ENCODE measurements around the gene BSND.

The BSND gene

DNA sequence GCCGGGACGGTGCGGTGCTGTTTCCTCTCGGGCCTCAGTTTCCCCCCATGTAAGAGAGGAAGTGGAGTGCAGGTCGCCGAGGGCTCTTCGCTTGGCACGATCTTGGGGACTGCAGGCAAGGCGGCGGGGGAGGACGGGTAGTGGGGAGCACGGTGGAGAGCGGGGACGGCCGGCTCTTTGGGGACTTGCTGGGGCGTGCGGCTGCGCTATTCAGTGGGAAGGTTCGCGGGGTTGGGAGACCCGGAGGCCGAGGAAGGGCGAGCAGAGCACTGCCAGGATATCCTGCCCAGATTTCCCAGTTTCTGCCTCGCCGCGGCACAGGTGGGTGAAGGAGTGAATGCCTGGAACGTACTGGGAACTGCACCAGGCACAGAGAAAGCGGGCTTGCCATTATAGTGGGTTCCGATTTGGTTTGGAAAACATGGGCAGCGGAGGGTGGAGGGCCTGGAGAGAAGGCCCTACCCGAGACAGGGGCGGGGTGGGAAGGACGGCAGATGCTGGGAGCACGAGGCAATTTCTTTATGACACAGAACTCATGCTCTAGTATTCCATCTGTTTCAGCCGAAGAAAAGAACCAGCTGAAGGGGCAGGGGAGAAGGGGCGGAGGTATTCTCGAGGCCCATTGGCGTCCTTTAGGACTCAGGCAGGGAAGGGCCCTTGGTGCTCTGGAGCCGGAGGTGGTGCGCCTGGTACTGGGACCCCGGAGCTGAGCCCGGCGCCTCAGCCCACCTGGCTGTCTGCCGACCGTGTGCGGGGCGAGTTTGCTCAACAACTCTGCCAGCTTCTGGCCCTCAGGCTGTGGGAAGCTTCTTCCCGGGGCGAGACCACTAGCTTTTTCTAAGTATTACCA, 41.6 kb downstream of the BSND start:
- Histone ChIP-seq H3K4me1 (ENCODE audit: insufficient read depth, low read length, severe bottlenecking) (no peaks in the 10 kb centered on the region), H3K4me2 (ENCODE audit: low read length) (no peak overlapping the region), H3F3A (ENCODE audit: insufficient read depth, low read length) (no peaks in the 10 kb centered on the region), H3K36me3 (ENCODE audit: insufficient read depth, low read length) (no peaks in the 10 kb centered on the region), H3K79me2 (ENCODE audit: insufficient read depth, low read length) (no peaks in the 10 kb centered on the region), H3K9me3 (ENCODE audit: low read length) (no peaks in the 10 kb centered on the region), H2AFZ (ENCODE audit: low read length) (no peak overlapping the region), H3K9ac (ENCODE audit: low read length) (no peak overlapping the region), H3K9me2 (ENCODE audit: low read depth, low read length) (no peaks in the 10 kb centered on the region), H3K27me3 (ENCODE audit: insufficient read depth, low read length) (no peaks in the 10 kb centered on the region), H4K20me1 (ENCODE audit: insufficient read depth, low read length) (no peaks in the 10 kb centered on the region), H3K4me3 (ENCODE audit: low read depth, low read length, poor library complexity, severe bottlenecking) (no peak overlapping the region), H3K27ac (ENCODE audit: low read depth, low read length, poor library complexity, severe bottlenecking) (no peak overlapping the region)
- TF ChIP-seq, protein P1, sequence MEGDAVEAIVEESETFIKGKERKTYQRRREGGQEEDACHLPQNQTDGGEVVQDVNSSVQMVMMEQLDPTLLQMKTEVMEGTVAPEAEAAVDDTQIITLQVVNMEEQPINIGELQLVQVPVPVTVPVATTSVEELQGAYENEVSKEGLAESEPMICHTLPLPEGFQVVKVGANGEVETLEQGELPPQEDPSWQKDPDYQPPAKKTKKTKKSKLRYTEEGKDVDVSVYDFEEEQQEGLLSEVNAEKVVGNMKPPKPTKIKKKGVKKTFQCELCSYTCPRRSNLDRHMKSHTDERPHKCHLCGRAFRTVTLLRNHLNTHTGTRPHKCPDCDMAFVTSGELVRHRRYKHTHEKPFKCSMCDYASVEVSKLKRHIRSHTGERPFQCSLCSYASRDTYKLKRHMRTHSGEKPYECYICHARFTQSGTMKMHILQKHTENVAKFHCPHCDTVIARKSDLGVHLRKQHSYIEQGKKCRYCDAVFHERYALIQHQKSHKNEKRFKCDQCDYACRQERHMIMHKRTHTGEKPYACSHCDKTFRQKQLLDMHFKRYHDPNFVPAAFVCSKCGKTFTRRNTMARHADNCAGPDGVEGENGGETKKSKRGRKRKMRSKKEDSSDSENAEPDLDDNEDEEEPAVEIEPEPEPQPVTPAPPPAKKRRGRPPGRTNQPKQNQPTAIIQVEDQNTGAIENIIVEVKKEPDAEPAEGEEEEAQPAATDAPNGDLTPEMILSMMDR (IDR thresholded peaks at IDR 0.05; ENCODE audit: low read length) = no peak
- no peak for TF ChIP-seq EZH2 (IDR thresholded peaks at IDR 0.05; ENCODE audit: borderline replicate concordance, low read length)

DNA sequence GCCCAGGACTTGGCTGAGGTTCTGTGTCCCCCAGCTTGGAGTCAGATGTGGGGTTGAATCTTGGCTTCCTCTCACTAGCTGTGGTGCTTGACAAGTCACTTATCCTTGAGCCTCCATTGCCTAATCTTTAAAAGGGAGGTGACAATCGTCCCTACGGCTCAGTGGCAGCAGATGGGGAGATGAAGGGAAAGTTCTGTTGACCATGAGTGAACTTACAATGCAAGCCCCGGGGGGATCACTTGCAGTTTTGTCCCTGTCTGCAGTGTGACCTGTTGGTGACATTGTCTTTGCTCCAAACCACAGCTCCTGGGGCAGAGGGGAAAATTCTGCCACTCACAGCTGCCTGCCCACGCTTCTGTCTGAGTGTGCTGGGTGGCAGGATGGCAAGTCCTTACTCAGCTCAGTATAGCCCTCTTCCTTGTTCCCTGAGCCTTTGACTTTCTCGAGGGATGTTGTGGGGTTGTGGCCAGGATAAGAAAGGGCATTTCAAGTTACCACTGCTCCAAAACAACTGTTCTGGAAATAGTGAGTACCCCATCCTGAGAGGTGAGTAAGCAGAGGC, 42.3 kb downstream of the BSND start:
- no peaks in the 10 kb centered on the region for H3F3A ChIP-seq (ENCODE audit: insufficient read depth, low read length)
- no peaks in the 10 kb centered on the region for H3K9me3 ChIP-seq (ENCODE audit: low read length)
- no peak overlapping the region for H3K27ac ChIP-seq (ENCODE audit: low read depth, low read length, poor library complexity, severe bottlenecking)
- H3K36me3 ChIP-seq (ENCODE audit: insufficient read depth, low read length) = no peaks in the 10 kb centered on the region
- no peaks in the 10 kb centered on the region for H3K27me3 ChIP-seq (ENCODE audit: insufficient read depth, low read length)
- H3K9ac ChIP-seq (ENCODE audit: low read length) = no peak overlapping the region
- H3K4me3 ChIP-seq (ENCODE audit: low read depth, low read length, poor library complexity, severe bottlenecking) = no peak overlapping the region
- H3K4me1 ChIP-seq (ENCODE audit: insufficient read depth, low read length, severe bottlenecking) = no peaks in the 10 kb centered on the region
- no peaks in the 10 kb centered on the region for H3K9me2 ChIP-seq (ENCODE audit: low read depth, low read length)
- no peaks in the 10 kb centered on the region for H4K20me1 ChIP-seq (ENCODE audit: insufficient read depth, low read length)
- H3K4me2 ChIP-seq (ENCODE audit: low read length) = no peak overlapping the region
- TF ChIP-seq, protein P1 (IDR thresholded peaks at IDR 0.05; ENCODE audit: low read length) = no peak
- TF ChIP-seq EZH2 (IDR thresholded peaks at IDR 0.05; ENCODE audit: borderline replicate concordance, low read length) = no peak
- H3K79me2 ChIP-seq (ENCODE audit: insufficient read depth, low read length) = no peaks in the 10 kb centered on the region
- no peak overlapping the region for H2AFZ ChIP-seq (ENCODE audit: low read length)

DNA sequence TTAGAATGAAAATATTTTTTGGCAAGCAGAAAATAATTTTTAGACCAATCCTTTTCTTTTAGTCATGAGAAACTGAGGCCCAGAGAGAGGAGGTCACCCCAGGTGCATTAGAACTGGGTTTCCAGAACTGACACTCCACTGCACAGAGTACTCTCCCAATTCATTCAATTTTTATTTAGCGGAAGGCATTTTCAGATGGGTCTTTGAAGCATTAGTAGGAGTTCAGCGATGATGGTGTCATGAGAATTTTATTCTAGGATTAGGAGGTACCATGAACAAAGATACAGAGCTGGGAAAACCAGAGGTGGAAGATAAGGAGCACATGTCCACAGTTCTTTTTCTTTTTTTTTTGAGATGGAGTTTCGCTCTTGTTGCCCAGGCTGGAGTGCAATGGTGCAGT, 42.9 kb downstream of the BSND start:
- TF ChIP-seq, protein P1 (IDR thresholded peaks at IDR 0.05; ENCODE audit: low read length) = no peak
- TF ChIP-seq EZH2 (IDR thresholded peaks at IDR 0.05; ENCODE audit: borderline replicate concordance, low read length) = no peak
- Histone ChIP-seq H3K4me1 (ENCODE audit: insufficient read depth, low read length, severe bottlenecking) (no peaks in the 10 kb centered on the region), H3F3A (ENCODE audit: insufficient read depth, low read length) (no peaks in the 10 kb centered on the region), H3K4me2 (ENCODE audit: low read length) (no peak overlapping the region), H3K9ac (ENCODE audit: low read length) (no peak overlapping the region), H3K27ac (ENCODE audit: low read depth, low read length, poor library complexity, severe bottlenecking) (no peak overlapping the region), H3K4me3 (ENCODE audit: low read depth, low read length, poor library complexity, severe bottlenecking) (no peak overlapping the region), H3K9me2 (ENCODE audit: low read depth, low read length) (no peaks in the 10 kb centered on the region), H4K20me1 (ENCODE audit: insufficient read depth, low read length) (no peaks in the 10 kb centered on the region), H2AFZ (ENCODE audit: low read length) (no peak overlapping the region), H3K79me2 (ENCODE audit: insufficient read depth, low read length) (no peaks in the 10 kb centered on the region), H3K9me3 (ENCODE audit: low read length) (no peaks in the 10 kb centered on the region), H3K36me3 (ENCODE audit: insufficient read depth, low read length) (no peaks in the 10 kb centered on the region), H3K27me3 (ENCODE audit: insufficient read depth, low read length) (no peaks in the 10 kb centered on the region)
